Fibroblast of mammary gland (primary cell): ENCODE measurements around the gene IZUMO2.

Experiments
- DNase-seq: peaks from one replicate; pipeline ENCODE4 v3.0.0-alpha.2; 2010; ENCODE audit warnings: low read depth
- H3K4me3 ChIP-seq: 2 replicates; pipeline ENCODE4 v1.5.1; 2011; ENCODE audit warnings: low read depth, mild to moderate bottlenecking, low read length, moderate library complexity; ENCODE audit not compliant: control insufficient read depth
- CTCF ChIP-seq: conservative IDR thresholded peaks from 2 replicates; pipeline ENCODE4 v1.5.1; 2011; ENCODE audit warnings: low read depth, low read length, inconsistent platforms; ENCODE audit not compliant: control insufficient read depth, insufficient read depth

Gene IZUMO2

GRCh38 chr19:50178320-50178719, 15.2 kb upstream of the IZUMO2 start:
- no peak for TF ChIP-seq CTCF
- no peak overlapping the region for H3K4me3 ChIP-seq
- DNase-seq = no peak

- TF ChIP-seq CTCF = no peak
- no peak overlapping the region for H3K4me3 ChIP-seq
- no peak for DNase-seq
These were observed 13.7 kb upstream of the IZUMO2 start for GRCh38 chr19:50176775-50177174.

GRCh38 chr19:50175924-50176323, 12.8 kb upstream of the IZUMO2 start:
- no peak overlapping the region for H3K4me3 ChIP-seq
- no peak for DNase-seq

GRCh38 chr19:50174100-50174793, 11.2 kb upstream of the IZUMO2 start:
- no peak overlapping the region for H3K4me3 ChIP-seq
- DNase-seq = no peak
- TF ChIP-seq CTCF = no peak

More at GRCh38 chr19:50175924-50176323, 12.8 kb upstream of the IZUMO2 start:
- no peak for TF ChIP-seq CTCF

GRCh38 chr19:50173127-50173526, 10.0 kb upstream of the IZUMO2 start:
- no peak overlapping the region for H3K4me3 ChIP-seq
- DNase-seq = no peak
- no peak for TF ChIP-seq CTCF

GRCh38 chr19:50172726-50173125, 9.6 kb upstream of the IZUMO2 start:
- DNase-seq = no peak
- TF ChIP-seq CTCF = no peak
- H3K4me3 ChIP-seq = no peak overlapping the region

- DNase-seq = no peak
- TF ChIP-seq CTCF = no peak
- no peak overlapping the region for H3K4me3 ChIP-seq
These were observed 8.7 kb upstream of the IZUMO2 start for GRCh38 chr19:50171752-50172151.
